H1 (cell line): Measurements from ENCODE around the gene GDF15. TPM values are rescaled to one million over a fixed set of nuclear protein-coding genes. Genes with fewer than 3 reads are reported as not detected.

Source experiments
- CTCF ChIA-PET: fragments of 300-600 bp; sonication (Branson Sonifier 250); formaldehyde crosslinking; loops from one replicate; lab custom pipeline; 2021; ENCODE audit not compliant: partially characterized antibody; lab: Charles Lee
- POLR2A ChIA-PET: fragments of 300-600 bp; sonication (Branson Sonifier 250); formaldehyde crosslinking; loops from one replicate; lab custom pipeline; 2021; ENCODE audit warnings: inconsistent platforms; ENCODE audit not compliant: partially characterized antibody; lab: Charles Lee
- DNase-seq, 2 experiments: peaks; one replicate each; pipeline versions ENCODE4 v3.0.0 to v3.0.0-alpha.2; 2010 to 2022; ENCODE audit warnings: low spot score in 2 of 2, low read depth in 1 of 2, mixed read lengths in 1 of 2
- FAIRE-seq: peaks from 2 replicates; lab custom pipeline; 2011; peaks lifted over from hg19 to GRCh38; lab: Jason Lieb, UNC
- H2AFZ ChIP-seq: 2 replicates; pipeline ENCODE4 v1.8.1; 2012; ENCODE audit warnings: low read length, inconsistent platforms
- H2AK5ac ChIP-seq: 2 replicates; pipeline ENCODE4 v1.6.1; 2013; ENCODE audit warnings: low read depth, low read length
- H2BK120ac ChIP-seq: replicated peaks from 2 replicates; pipeline ENCODE3; 2013; ENCODE audit warnings: low read depth, low read length, inconsistent platforms
- H2BK12ac ChIP-seq: 2 replicates; pipeline ENCODE4 v1.6.1; 2013; ENCODE audit warnings: low read depth, low read length
- H2BK15ac ChIP-seq: 2 replicates; pipeline ENCODE4 v1.6.1; 2013; ENCODE audit warnings: low read length
- H2BK20ac ChIP-seq: 2 replicates; pipeline ENCODE4 v1.6.1; 2013; ENCODE audit warnings: low read length
- H2BK5ac ChIP-seq: 2 replicates; pipeline ENCODE4 v1.6.1; 2013; ENCODE audit warnings: low read depth, low read length
- H3K14ac ChIP-seq: 2 replicates; pipeline ENCODE4 v1.6.1; 2013; ENCODE audit warnings: inconsistent platforms; ENCODE audit not compliant: insufficient read length
- H3K18ac ChIP-seq: 2 replicates; pipeline ENCODE4 v1.6.1; 2013; ENCODE audit warnings: low read length; ENCODE audit errors: extremely low read depth
- H3K23ac ChIP-seq: 2 replicates; pipeline ENCODE4 v1.6.1; 2013; ENCODE audit warnings: inconsistent platforms; ENCODE audit not compliant: insufficient read length
- H3K23me2 ChIP-seq: 2 replicates; pipeline ENCODE4 v1.6.1; 2013; ENCODE audit warnings: low read depth, low read length
- H3K27ac ChIP-seq: 2 replicates; pipeline ENCODE4 v1.6.1; 2011; ENCODE audit warnings: low read depth, low read length, inconsistent platforms
- H3K27me3 ChIP-seq, 4 experiments: replicated peaks in 1 of 4; 1 replicate in 1 of 4; 2 replicates in 3 of 4; pipeline versions ENCODE4 v1.6.1 to v1.8.1; 2011 to 2013; ENCODE audit warnings: low read length in 3 of 4, mild to moderate bottlenecking in 3 of 4, inconsistent platforms in 2 of 4, mixed read lengths in 2 of 4, moderate library complexity in 1 of 4; ENCODE audit not compliant: control insufficient read depth in 3 of 4, insufficient read depth in 3 of 4; ENCODE audit errors: extremely low read depth in 1 of 4
- H3K36me3 ChIP-seq, 4 experiments: 2 replicates each; pipeline versions ENCODE4 v1.6.1 to v1.8.1; 2011 to 2013; ENCODE audit warnings: mild to moderate bottlenecking in 4 of 4, low read length in 3 of 4, moderate library complexity in 2 of 4, control low read depth in 1 of 4, inconsistent platforms in 1 of 4; ENCODE audit not compliant: insufficient read depth in 4 of 4, control insufficient read depth in 2 of 4
- H3K4ac ChIP-seq: replicated peaks from 2 replicates; pipeline ENCODE3; 2013; ENCODE audit warnings: low read length, low read depth, mixed read lengths, inconsistent platforms; ENCODE audit not compliant: insufficient read length
- H3K4me1 ChIP-seq, 4 experiments: replicated peaks in 1 of 4; 1 replicate in 1 of 4; 2 replicates in 3 of 4; pipeline versions ENCODE4 v1.6.1 to v1.8.1; 2011 to 2013; ENCODE audit warnings: low read length in 3 of 4, inconsistent platforms in 2 of 4, mixed read lengths in 1 of 4; ENCODE audit not compliant: insufficient read depth in 4 of 4, control insufficient read depth in 3 of 4
- H3K4me2 ChIP-seq, 2 experiments: 2 replicates each; pipeline versions ENCODE4 v1.6.1 to v1.8.1; 2011 to 2013; ENCODE audit warnings: low read depth in 2 of 2, low read length in 2 of 2, control low read depth in 1 of 2, inconsistent platforms in 1 of 2, mild to moderate bottlenecking in 1 of 2; ENCODE audit not compliant: insufficient read depth in 1 of 2
- H3K4me3 ChIP-seq, 4 experiments: fragments of 200-600, 300-600 bp in 1 of 4; sonication (generic), shearing (Covaris generic), sonication (Bioruptor Twin) in 1 of 4; 2 replicates each; pipeline versions ENCODE4 v1.5.1 to v1.8.1; 2011 to 2016; ENCODE audit warnings: low read length in 4 of 4, low read depth in 3 of 4, control low read depth in 2 of 4, inconsistent platforms in 2 of 4, mild to moderate bottlenecking in 2 of 4, mixed read lengths in 1 of 4, moderate library complexity in 1 of 4; ENCODE audit not compliant: insufficient read depth in 2 of 4; ENCODE audit errors: extremely low read depth in 1 of 4
- H3K56ac ChIP-seq: replicated peaks from 2 replicates; pipeline ENCODE3; 2013; ENCODE audit warnings: low read depth, mild to moderate bottlenecking, mixed read lengths, low read length, inconsistent platforms; ENCODE audit not compliant: insufficient read length
- H3K79me1 ChIP-seq: 2 replicates; pipeline ENCODE4 v1.6.1; 2013; ENCODE audit warnings: low read depth, low read length, control low read depth
- H3K79me2 ChIP-seq, 2 experiments: 2 replicates each; pipeline versions ENCODE4 v1.6.1 to v1.8.1; 2012 to 2013; ENCODE audit warnings: low read length in 2 of 2, mild to moderate bottlenecking in 2 of 2, inconsistent platforms in 1 of 2; ENCODE audit not compliant: insufficient read depth in 2 of 2, control insufficient read depth in 1 of 2
- H3K9ac ChIP-seq, 4 experiments: replicated peaks in 1 of 4; 1 replicate in 1 of 4; 2 replicates in 3 of 4; pipeline versions ENCODE4 v1.6.1 to v1.8.1; 2011 to 2013; ENCODE audit warnings: low read depth in 3 of 4, low read length in 3 of 4, control low read depth in 2 of 4, mild to moderate bottlenecking in 2 of 4, moderate library complexity in 2 of 4, inconsistent platforms in 1 of 4; ENCODE audit errors: extremely low read depth in 1 of 4
- H3K9me3 ChIP-seq, 2 experiments: 2 replicates each; pipeline versions ENCODE4 v1.6.1 to v1.8.1; 2012 to 2013; ENCODE audit warnings: mild to moderate bottlenecking in 2 of 2, moderate library complexity in 2 of 2, control low read depth in 1 of 2, inconsistent platforms in 1 of 2, low read depth in 1 of 2, low read length in 1 of 2, mixed read lengths in 1 of 2; ENCODE audit not compliant: insufficient read depth in 2 of 2
- H4K20me1 ChIP-seq, 2 experiments: replicated peaks in 1 of 2; 2 replicates each; pipeline versions ENCODE3 to v1.8.1; 2011 to 2013; ENCODE audit warnings: inconsistent platforms in 2 of 2, low read length in 2 of 2, mild to moderate bottlenecking in 1 of 2; ENCODE audit not compliant: insufficient read depth in 2 of 2, control insufficient read depth in 1 of 2
- H4K5ac ChIP-seq: 2 replicates; pipeline ENCODE4 v1.6.1; 2013; ENCODE audit warnings: low read length, low read depth, mixed read lengths, inconsistent platforms; ENCODE audit not compliant: insufficient read length
- H4K8ac ChIP-seq: 2 replicates; pipeline ENCODE4 v1.8.0; 2013; ENCODE audit warnings: mild to moderate bottlenecking, moderate library complexity, low read length, inconsistent platforms; ENCODE audit not compliant: insufficient read depth; ENCODE audit errors: extremely low read depth
- H4K91ac ChIP-seq: replicated peaks from 2 replicates; pipeline ENCODE3; 2013; ENCODE audit warnings: low read length, mixed read lengths, inconsistent platforms; ENCODE audit not compliant: insufficient read length
- EGR1 ChIP-seq: IDR thresholded peaks from 2 replicates; pipeline ENCODE4 v1.6.1; 2011; ENCODE audit warnings: low read depth, low read length, borderline replicate concordance
- GABPA ChIP-seq: IDR thresholded peaks from 2 replicates; pipeline ENCODE4 v1.6.1; 2011; ENCODE audit warnings: mild to moderate bottlenecking, low read length, moderate library complexity, borderline replicate concordance; ENCODE audit not compliant: insufficient read depth
- HDAC2 ChIP-seq, 2 experiments: fragments of 300-600 bp in 1 of 2; sonication (generic) in 1 of 2; IDR thresholded peaks; 2 replicates each; pipeline ENCODE4 v1.6.1; 2011 to 2012; ENCODE audit warnings: low read depth in 2 of 2, low read length in 2 of 2, mild to moderate bottlenecking in 2 of 2, moderate library complexity in 2 of 2, borderline replicate concordance in 1 of 2, inconsistent platforms in 1 of 2
- JUN ChIP-seq: IDR thresholded peaks from 2 replicates; pipeline ENCODE4 v1.6.1; 2011; ENCODE audit warnings: low read depth, mild to moderate bottlenecking, improper control_type of control experiment, low read length
- JUND ChIP-seq: IDR thresholded peaks from 2 replicates; pipeline ENCODE4 v1.6.1; 2011; ENCODE audit warnings: mild to moderate bottlenecking, improper control_type of control experiment, low read length
- MAX ChIP-seq: IDR thresholded peaks from 2 replicates; pipeline ENCODE4 v1.6.1; 2012; ENCODE audit warnings: inconsistent platforms
- RBBP5 ChIP-seq: IDR thresholded peaks from 2 replicates; pipeline ENCODE4 v1.7.1; 2012; ENCODE audit warnings: low read depth, mild to moderate bottlenecking, inconsistent platforms, low read length, moderate library complexity, borderline replicate concordance
- SIX5 ChIP-seq: IDR thresholded peaks from 2 replicates; pipeline ENCODE4 v1.6.1; 2011; ENCODE audit warnings: mild to moderate bottlenecking, low read depth, low read length
- SP1 ChIP-seq: IDR thresholded peaks from 2 replicates; pipeline ENCODE4 v1.6.1; 2011; ENCODE audit warnings: low read depth, low read length
- SP2 ChIP-seq: IDR thresholded peaks from 2 replicates; pipeline ENCODE4 v1.6.1; 2012; ENCODE audit warnings: mild to moderate bottlenecking, low read length, inconsistent platforms
- SP4 ChIP-seq: IDR thresholded peaks from 2 replicates; pipeline ENCODE4 v1.6.1; 2012; ENCODE audit warnings: low read length, inconsistent platforms
- WGBS, 2 experiments: shearing (Covaris generic) in 1 of 2; methylation state at CpG; one replicate each; pipeline versions ENCODE4 v1.1.6 to v1.1.7; 2013 to 2015; ENCODE audit warnings: low lambda C conversion rate in 2 of 2, mixed read lengths in 2 of 2, inconsistent platforms in 1 of 2, low coverage in 1 of 2, missing lambda C conversion rate in 1 of 2; ENCODE audit not compliant: insufficient replicate concordance in 2 of 2, insufficient coverage in 1 of 2, insufficient read length in 1 of 2; ENCODE audit errors: extremely low coverage in 1 of 2, missing lambda C conversion rate in 1 of 2; 5-methylcytosine and 5-hydroxymethylcytosine counted together
- polyA plus RNA-seq, 7 experiments: library from polyadenylated mRNA; depleted of rRNA in 3 of 7; stranded (reverse) in 5 of 7; unstranded in 2 of 7; fragments of >200 nt in 5 of 7; fragments of 200-250 nt in 2 of 7; gene quantifications; 1 replicate in 5 of 7; 2 replicates in 1 of 7; 4 replicates in 1 of 7; pipeline versions ENCODE4 v1.2.1 to v1.2.3, GENCODE V29; 2011 to 2013; ENCODE audit warnings: missing spikeins in 2 of 7, mixed read lengths in 2 of 7
- total RNA-seq: library from RNA; stranded (reverse); fragmentation: NEBNext Ultra II Directional; extraction: Animal tissue kit (Norgen Biotek cat#: 25700); gene quantifications from 2 replicates; pipeline ENCODE4 v1.2.1, GENCODE V29; 2021

GDF15 gene
- total and polyA plus RNA-seq, 2 of the 8 experiments (the other 6 are each of a cell fraction or from before 2014, with no cell fraction given): 4.1 to 8.5 TPM

GRCh38 chr19:18435842-18436670 lies 50.1 kb downstream of the GDF15 start:
- ChIA-PET POLR2A (interaction anchor here (0.6 to 6.7 kb wide), 7 partner anchors 12 to 1797 kb away, joined by 3 to 65 read pairs (median 3); partner anchors contain the start of genes JUND, REX1BD and SSBP4), CTCF (interaction anchor here (0.9 to 2.2 kb wide), 4 partner anchors 15 to 90 kb away, joined by 3 to 6 read pairs (median 4); no protein-coding TSS in a partner anchor)
- FAIRE-seq (no peak), DNase-seq (no peak)
- H2BK12ac ChIP-seq: peak overlapping the region; percentile 7; the same call in 1 of the 2 replicates
- no peak overlapping the region for H2AFZ ChIP-seq
- H3K9ac ChIP-seq: peak overlapping the region in 2 of 4 experiments; percentile 51 to 66; a peak in 1 of 7 replicates
- no peak overlapping the region for H4K91ac ChIP-seq
- H3K4me1 ChIP-seq: peaks cover 5 to 45% (median 28%) of the 10 kb centered on the region in 4 experiments
- H2BK15ac ChIP-seq: no peak overlapping the region
- peak overlapping the region; percentile 80 to 99 for H3K4me2 ChIP-seq
- H3K56ac ChIP-seq: no peak overlapping the region
- H3K9me3 ChIP-seq: no peaks in the 10 kb centered on the region
- peak overlapping the region; percentile 14 for H3K4ac ChIP-seq
- peak overlapping the region; percentile 96; the same call in 1 of the 2 replicates for H2BK5ac ChIP-seq
- peak overlapping the region; percentile 62 to 94 (median 78); a peak in 6 of 8 replicates for H3K4me3 ChIP-seq
- no peak overlapping the region for H2BK120ac ChIP-seq
- no peaks in the 10 kb centered on the region; a peak in 1 of 7 replicates for H3K27me3 ChIP-seq
- 92% methylated on average over 45 of the region's 46 CpGs; no CpG with 5 or more reads in 1 of the 2 experiments for WGBS, 2 experiments
- no peaks in the 10 kb centered on the region; the same call in 1 of the 2 replicates for H3K79me1 ChIP-seq
- no peak overlapping the region for H3K23ac ChIP-seq
- peaks cover 13% of the 10 kb centered on the region; the same call in 1 of the 2 replicates for H3K23me2 ChIP-seq
- H3K79me2 ChIP-seq: no peaks in the 10 kb centered on the region
- peaks cover 2 to 13% (median 7%) of the 10 kb centered on the region in 4 experiments; a peak in 4 of 8 replicates for H3K36me3 ChIP-seq
- H2BK20ac ChIP-seq: no peak overlapping the region
- H3K18ac ChIP-seq: no peak overlapping the region; the same call in 1 of the 2 replicates
- peaks cover 0 to 14% of the 10 kb centered on the region in 2 experiments for H4K20me1 ChIP-seq
- no peak overlapping the region for H2AK5ac ChIP-seq
- H3K14ac ChIP-seq: no peak overlapping the region
- H3K27ac ChIP-seq: no peak overlapping the region
- no peak overlapping the region for H4K5ac ChIP-seq
- no peak overlapping the region; the same call in 1 of the 2 replicates for H4K8ac ChIP-seq
- TF ChIP-seq EGR1 (no peak), SIX5 (no peak), GABPA (no peak), SP1 (no peak), HDAC2 (IDR thresholded peaks at IDR 0.05; ENCODE audit: borderline replicate concordance in 1 of 2, low read depth in 2 of 2, low read length in 2 of 2) (no peak), SP4 (no peak), JUND (no peak), MAX (no peak), JUN (no peak), SP2 (no peak), RBBP5 (no peak)
